Endodermal cell (in vitro differentiated cells): Measurements from ENCODE around the gene GSTO1. TPM values are rescaled to one million over a fixed set of nuclear protein-coding genes. Genes with fewer than 3 reads are reported as not detected.

Source experiments
- DNase-seq: peaks from one replicate; pipeline ENCODE4 v3.0.0-alpha.2; 2017
- H3K27ac ChIP-seq: 2 replicates; pipeline ENCODE4 v1.5.1; 2013; ENCODE audit warnings: mild to moderate bottlenecking, low read depth, low read length, moderate library complexity
- H3K27me3 ChIP-seq: 2 replicates; pipeline ENCODE4 v1.6.1; 2013; ENCODE audit warnings: mild to moderate bottlenecking, low read length, moderate library complexity; ENCODE audit not compliant: insufficient read depth, control insufficient read depth, poor library complexity, severe bottlenecking
- H3K36me3 ChIP-seq: 2 replicates; pipeline ENCODE4 v1.7.0; 2013; ENCODE audit warnings: mild to moderate bottlenecking, low read length, moderate library complexity; ENCODE audit not compliant: control insufficient read depth, insufficient read depth
- H3K4me1 ChIP-seq: one replicate; pipeline ENCODE4 v1.7.0; 2013; ENCODE audit warnings: low read length; ENCODE audit not compliant: control insufficient read depth, insufficient read depth
- H3K4me3 ChIP-seq: 2 replicates; pipeline ENCODE4 v1.5.1; 2013; ENCODE audit warnings: mild to moderate bottlenecking, low read length, moderate library complexity
- H3K9ac ChIP-seq: 2 replicates; pipeline ENCODE4 v1.6.1; 2013; ENCODE audit warnings: mild to moderate bottlenecking, low read length, moderate library complexity; ENCODE audit not compliant: poor library complexity, severe bottlenecking; ENCODE audit errors: extremely low read depth
- H3K9me3 ChIP-seq: 2 replicates; pipeline ENCODE4 v1.6.1; 2013; ENCODE audit warnings: mild to moderate bottlenecking, low read length, moderate library complexity; ENCODE audit not compliant: control insufficient read depth
- H3K27ac Mint-ChIP-seq: 2 replicates; pipeline ENCODE4 v1.8.0; 2020; ENCODE audit warnings: mixed read lengths
- H3K27me3 Mint-ChIP-seq: 2 replicates; pipeline ENCODE4 v1.8.0; 2021; ENCODE audit warnings: mild to moderate bottlenecking, mixed read lengths; ENCODE audit not compliant: insufficient read depth
- H3K36me3 Mint-ChIP-seq: 2 replicates; pipeline ENCODE4 v1.8.0; 2020; ENCODE audit warnings: low read depth, mixed read lengths
- H3K4me1 Mint-ChIP-seq: 2 replicates; pipeline ENCODE4 v1.8.0; 2020; ENCODE audit warnings: mixed read lengths
- H3K4me3 Mint-ChIP-seq: 2 replicates; pipeline ENCODE4 v1.8.0; 2020; ENCODE audit warnings: mild to moderate bottlenecking, moderate library complexity, mixed read lengths
- H3K9me3 Mint-ChIP-seq: 2 replicates; pipeline ENCODE4 v1.8.0; 2020; ENCODE audit warnings: mild to moderate bottlenecking, mixed read lengths
- WGBS, 2 experiments: methylation state at CpG; one replicate each; pipeline versions ENCODE4 v1.1.5 to v1.1.7; 2013; ENCODE audit warnings: missing lambda C conversion rate in 2 of 2, mixed read lengths in 1 of 2; ENCODE audit not compliant: insufficient coverage in 1 of 2, insufficient read length in 1 of 2; 5-methylcytosine and 5-hydroxymethylcytosine counted together
- total RNA-seq, 2 donors: library from RNA; stranded (reverse); fragmentation: NEBNext Ultra II Directional in 1 of 2; extraction: Animal tissue kit (Norgen Biotek cat#: 25700) in 1 of 2; gene quantifications; 2 replicates in 1 of 2; 3 replicates in 1 of 2; pipeline ENCODE4 v1.2.1, GENCODE V29; 2021
- TF ChIP-seq, protein P1 (sequence below): fragments of 200-600 bp; sonication (generic); conservative IDR thresholded peaks from 2 replicates; pipeline ENCODE4 v1.5.0; 2021; ENCODE audit warnings: antibody characterized with exemption, mild to moderate bottlenecking

The GSTO1 gene
- total RNA-seq, 2 donors from 2014 or later: 208 to 223 TPM

DNA sequence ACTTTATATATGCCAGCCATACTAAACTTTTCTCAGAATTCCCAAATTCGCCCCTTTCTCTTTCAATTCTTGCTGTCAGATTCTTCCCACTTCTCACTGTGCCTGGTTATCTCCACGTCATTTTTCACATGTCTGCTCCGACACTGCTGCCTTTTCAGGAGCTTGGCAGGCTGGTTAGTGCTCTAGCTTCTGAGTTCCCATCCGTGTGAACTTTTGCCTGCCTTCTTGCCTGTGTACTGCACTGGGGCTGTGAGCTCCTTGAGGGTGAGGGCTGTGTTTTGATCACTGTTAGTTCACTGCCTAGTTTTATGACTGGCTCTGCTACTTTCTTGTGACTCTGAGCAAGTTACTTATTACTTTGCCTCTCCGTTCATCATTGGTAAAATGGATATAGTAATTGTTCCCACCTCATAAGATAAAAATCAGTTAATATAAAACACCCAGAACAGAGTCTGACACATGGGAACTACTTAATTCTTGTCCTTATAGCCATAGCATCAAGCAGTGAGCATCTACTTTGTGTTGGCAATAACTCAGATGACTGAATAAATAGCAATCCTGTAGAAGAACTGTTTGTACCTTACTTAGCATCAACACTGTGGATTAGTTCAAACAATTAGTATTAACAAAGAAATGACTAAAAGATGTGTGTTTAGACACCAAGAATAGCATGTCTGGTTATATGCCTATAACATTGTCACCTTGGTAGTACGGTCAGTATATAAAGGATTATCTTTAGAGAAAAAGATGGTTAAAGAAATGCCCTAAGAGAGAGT, 5.5 kb downstream of the GSTO1 start:
- Histone ChIP-seq H3K9ac (no peak overlapping the region), H3K27ac (no peak overlapping the region), H3K4me3 (no peak overlapping the region), H3K36me3 (peaks cover 77% of the 10 kb centered on the region), H3K27me3 (no peaks in the 10 kb centered on the region), H3K4me1 (peaks cover 5% of the 10 kb centered on the region), H3K9me3 (no peaks in the 10 kb centered on the region)
- no peak for DNase-seq
- H3K27me3 Mint-ChIP-seq: no peaks in the 10 kb centered on the region
- peaks cover 21% of the 10 kb centered on the region for H3K4me1 Mint-ChIP-seq
- WGBS, 2 experiments: 84 to 87% methylated on average over 5 to 6 of the region's 6 CpGs
- H3K27ac Mint-ChIP-seq: no peak overlapping the region
- no peaks in the 10 kb centered on the region for H3K9me3 Mint-ChIP-seq
- peaks cover 56% of the 10 kb centered on the region for H3K36me3 Mint-ChIP-seq
- TF ChIP-seq, protein P1, sequence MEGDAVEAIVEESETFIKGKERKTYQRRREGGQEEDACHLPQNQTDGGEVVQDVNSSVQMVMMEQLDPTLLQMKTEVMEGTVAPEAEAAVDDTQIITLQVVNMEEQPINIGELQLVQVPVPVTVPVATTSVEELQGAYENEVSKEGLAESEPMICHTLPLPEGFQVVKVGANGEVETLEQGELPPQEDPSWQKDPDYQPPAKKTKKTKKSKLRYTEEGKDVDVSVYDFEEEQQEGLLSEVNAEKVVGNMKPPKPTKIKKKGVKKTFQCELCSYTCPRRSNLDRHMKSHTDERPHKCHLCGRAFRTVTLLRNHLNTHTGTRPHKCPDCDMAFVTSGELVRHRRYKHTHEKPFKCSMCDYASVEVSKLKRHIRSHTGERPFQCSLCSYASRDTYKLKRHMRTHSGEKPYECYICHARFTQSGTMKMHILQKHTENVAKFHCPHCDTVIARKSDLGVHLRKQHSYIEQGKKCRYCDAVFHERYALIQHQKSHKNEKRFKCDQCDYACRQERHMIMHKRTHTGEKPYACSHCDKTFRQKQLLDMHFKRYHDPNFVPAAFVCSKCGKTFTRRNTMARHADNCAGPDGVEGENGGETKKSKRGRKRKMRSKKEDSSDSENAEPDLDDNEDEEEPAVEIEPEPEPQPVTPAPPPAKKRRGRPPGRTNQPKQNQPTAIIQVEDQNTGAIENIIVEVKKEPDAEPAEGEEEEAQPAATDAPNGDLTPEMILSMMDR: no peak
- no peak overlapping the region for H3K4me3 Mint-ChIP-seq

DNA sequence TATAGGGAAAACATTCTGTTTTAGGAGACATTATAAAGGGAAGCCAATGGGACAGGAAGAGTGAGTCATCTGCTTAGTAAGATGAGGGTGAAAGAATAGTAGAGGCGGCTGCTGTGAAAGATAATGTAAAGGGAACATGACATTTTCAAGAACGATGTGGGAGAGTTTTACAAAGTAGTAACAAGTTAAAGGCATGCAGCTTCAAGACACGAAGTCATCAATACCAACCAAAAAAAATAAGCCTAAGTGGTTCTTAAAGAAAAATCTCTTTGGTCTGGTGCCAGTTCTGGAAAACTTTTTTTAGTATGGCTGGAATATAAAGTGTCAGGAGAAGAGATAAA, 6.1 kb downstream of the GSTO1 start:
- Mint-ChIP-seq H3K27me3 (no peaks in the 10 kb centered on the region), H3K4me1 (peaks cover 19% of the 10 kb centered on the region), H3K9me3 (no peaks in the 10 kb centered on the region), H3K36me3 (peaks cover 62% of the 10 kb centered on the region), H3K27ac (no peak overlapping the region), H3K4me3 (no peak overlapping the region)
- 80 to 83% methylated on average over 1 to 3 of the region's 3 CpGs for WGBS, 2 experiments
- Histone ChIP-seq H3K4me1 (peaks cover 5% of the 10 kb centered on the region), H3K36me3 (peaks cover 83% of the 10 kb centered on the region), H3K4me3 (no peak overlapping the region), H3K9me3 (no peaks in the 10 kb centered on the region), H3K9ac (no peak overlapping the region), H3K27me3 (no peaks in the 10 kb centered on the region), H3K27ac (no peak overlapping the region)
- DNase-seq: no peak
- TF ChIP-seq, protein P1: no peak

DNA sequence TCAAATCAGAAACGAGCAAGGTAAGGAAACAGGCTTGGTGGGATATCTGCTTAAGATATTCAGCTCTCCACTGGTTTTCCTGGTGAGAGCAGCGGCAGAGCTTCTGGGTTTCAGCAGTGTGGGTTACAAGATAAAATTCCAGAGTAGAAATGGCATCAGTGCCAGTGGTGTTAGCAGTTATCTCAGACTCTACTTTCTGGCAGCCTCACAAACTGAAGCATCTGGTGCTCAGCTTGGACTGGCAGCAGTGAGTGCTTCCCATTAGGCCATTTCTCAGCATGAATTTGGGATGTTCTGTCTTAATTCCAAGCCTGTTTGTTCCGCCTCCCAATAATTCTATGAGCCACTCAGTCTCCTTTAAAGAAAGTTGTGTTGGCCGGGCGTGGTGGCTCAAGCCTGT, 7.4 kb downstream of the GSTO1 start:
- H3K9ac ChIP-seq: no peak overlapping the region
- DNase-seq: no peak
- H3K4me3 ChIP-seq: no peak overlapping the region
- no peaks in the 10 kb centered on the region for H3K4me1 ChIP-seq
- Mint-ChIP-seq H3K27me3 (no peaks in the 10 kb centered on the region), H3K27ac (peak overlapping the region; percentile 18), H3K4me1 (peaks cover 10% of the 10 kb centered on the region), H3K9me3 (no peaks in the 10 kb centered on the region), H3K36me3 (peaks cover 73% of the 10 kb centered on the region), H3K4me3 (no peak overlapping the region)
- TF ChIP-seq, protein P1: no peak
- H3K36me3 ChIP-seq: peaks cover 94% of the 10 kb centered on the region
- H3K9me3 ChIP-seq: no peaks in the 10 kb centered on the region
- no peak overlapping the region for H3K27ac ChIP-seq
- 95% methylated on average over 3 to 5 of the region's 5 CpGs for WGBS, 2 experiments
- no peaks in the 10 kb centered on the region for H3K27me3 ChIP-seq
